Retinal pigment epithelial cell (primary cell): Measurements from ENCODE around the gene PLXNA2.

Experiments used
- DNase-seq: peaks from one replicate; pipeline ENCODE4 v3.0.0-alpha.2; 2010; ENCODE audit warnings: low read depth
- H3K4me3 ChIP-seq: 2 replicates; pipeline ENCODE4 v1.5.1; 2011; ENCODE audit warnings: mild to moderate bottlenecking, low read length, control low read depth, moderate library complexity
- TF ChIP-seq, protein P1 (sequence below): conservative IDR thresholded peaks from 2 replicates; pipeline ENCODE4 v1.5.1; 2011; ENCODE audit warnings: low read depth, low read length, control low read depth, inconsistent platforms

Gene PLXNA2

DNA sequence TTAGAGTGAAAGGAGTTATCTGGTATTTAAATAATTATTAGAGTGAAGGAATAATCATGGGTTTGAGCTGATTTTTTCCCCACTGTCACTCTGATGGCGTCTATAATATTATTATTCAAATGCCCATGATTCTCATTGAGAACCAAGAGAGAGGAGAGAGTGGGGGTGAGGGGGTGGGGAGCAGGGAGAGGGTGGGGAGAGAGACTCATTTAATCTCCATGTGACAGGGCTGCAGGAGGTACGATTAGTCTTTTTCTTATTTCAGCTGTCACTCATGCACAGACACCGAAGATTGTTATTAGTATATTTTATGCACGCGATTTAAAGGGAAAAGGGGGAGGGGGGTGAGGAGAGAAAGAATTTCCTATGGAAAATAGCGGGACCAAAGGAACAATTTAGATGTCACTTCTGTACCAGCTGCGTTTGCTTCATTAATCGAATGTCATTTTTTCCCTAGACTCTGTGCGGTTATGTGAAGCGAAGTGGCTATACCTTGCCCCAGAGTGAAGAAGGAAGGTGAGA lies 19.9 kb downstream of the PLXNA2 start:
- TF ChIP-seq, protein P1, sequence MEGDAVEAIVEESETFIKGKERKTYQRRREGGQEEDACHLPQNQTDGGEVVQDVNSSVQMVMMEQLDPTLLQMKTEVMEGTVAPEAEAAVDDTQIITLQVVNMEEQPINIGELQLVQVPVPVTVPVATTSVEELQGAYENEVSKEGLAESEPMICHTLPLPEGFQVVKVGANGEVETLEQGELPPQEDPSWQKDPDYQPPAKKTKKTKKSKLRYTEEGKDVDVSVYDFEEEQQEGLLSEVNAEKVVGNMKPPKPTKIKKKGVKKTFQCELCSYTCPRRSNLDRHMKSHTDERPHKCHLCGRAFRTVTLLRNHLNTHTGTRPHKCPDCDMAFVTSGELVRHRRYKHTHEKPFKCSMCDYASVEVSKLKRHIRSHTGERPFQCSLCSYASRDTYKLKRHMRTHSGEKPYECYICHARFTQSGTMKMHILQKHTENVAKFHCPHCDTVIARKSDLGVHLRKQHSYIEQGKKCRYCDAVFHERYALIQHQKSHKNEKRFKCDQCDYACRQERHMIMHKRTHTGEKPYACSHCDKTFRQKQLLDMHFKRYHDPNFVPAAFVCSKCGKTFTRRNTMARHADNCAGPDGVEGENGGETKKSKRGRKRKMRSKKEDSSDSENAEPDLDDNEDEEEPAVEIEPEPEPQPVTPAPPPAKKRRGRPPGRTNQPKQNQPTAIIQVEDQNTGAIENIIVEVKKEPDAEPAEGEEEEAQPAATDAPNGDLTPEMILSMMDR: no peak
- no peak overlapping the region for H3K4me3 ChIP-seq
- no peak for DNase-seq

DNA sequence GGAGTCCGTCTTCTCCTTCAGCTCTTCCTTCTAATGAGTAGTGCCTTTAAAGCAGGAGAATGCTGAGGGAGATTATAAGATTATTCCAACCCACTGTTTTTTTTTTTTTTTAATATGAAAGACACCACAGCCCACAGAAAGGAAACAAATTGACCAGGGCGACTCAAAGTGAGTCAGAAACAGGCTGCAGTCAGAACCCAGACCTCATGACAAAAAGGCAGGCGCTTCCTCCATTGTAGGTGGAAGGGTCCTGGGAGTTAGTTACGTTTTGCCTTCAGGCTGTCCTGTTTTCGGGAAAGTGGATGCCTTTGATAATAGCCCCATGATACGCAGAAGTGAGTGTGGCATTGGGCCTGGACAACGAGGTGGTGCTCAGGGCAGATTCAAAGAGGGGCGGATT lies 21.0 kb downstream of the PLXNA2 start:
- no peak for DNase-seq
- no peak overlapping the region for H3K4me3 ChIP-seq
- TF ChIP-seq, protein P1: no peak

DNA sequence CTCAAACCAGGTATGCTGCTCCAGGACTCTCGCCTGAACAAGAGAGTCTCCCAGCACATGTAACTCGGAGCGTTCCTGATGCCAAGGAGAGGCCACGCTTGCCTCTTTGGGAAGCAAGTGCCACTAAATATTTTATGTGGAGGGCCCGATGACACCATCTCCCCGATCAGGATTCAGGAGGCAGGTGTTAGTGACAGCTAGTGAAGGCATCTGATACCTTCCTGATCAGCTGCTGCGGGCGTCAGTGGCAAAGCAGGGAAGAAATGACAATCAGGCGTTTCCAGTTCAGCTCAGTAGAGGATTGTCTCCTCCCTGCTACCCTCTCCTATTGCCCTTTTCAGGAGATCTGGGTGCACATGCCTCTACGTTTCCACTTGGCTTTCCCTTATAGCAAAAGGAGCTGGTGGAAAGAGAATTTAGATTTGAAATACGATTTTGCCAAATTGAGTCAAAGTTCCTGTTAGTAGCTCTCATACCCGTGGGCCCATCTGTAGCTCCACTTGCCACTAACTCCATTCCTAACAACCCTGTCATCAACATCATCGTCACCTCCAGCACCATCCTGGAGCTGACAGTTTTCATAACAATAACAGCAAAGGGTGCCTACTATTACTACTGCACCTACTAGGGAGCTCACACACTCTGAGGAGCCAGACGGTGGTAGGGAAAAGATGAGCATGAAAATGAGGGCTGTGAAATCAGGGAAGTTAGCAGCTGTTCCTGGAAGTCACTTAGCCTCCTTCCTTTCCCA lies 21.6 kb downstream of the PLXNA2 start:
- TF ChIP-seq, protein P1: no peak
- no peak for DNase-seq
- no peak overlapping the region for H3K4me3 ChIP-seq

DNA sequence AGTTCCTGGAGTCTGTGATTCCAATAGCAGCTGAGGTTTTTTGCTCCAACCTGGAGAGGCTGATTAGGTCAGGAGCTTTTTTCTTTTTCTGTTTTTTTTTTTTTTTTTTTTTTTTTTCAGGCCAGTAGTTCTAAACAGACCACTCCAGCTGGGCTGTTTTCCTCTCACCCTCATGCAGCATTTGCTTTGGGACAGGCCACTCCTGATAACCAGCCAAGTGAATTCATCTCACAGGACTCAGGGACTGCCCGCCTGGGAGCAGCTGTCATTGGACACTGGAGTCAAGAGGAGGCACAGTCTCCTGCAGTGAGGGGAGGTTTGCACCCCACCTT lies 22.9 kb downstream of the PLXNA2 start:
- no peak for DNase-seq
- TF ChIP-seq, protein P1: no peak
- no peak overlapping the region for H3K4me3 ChIP-seq

DNA sequence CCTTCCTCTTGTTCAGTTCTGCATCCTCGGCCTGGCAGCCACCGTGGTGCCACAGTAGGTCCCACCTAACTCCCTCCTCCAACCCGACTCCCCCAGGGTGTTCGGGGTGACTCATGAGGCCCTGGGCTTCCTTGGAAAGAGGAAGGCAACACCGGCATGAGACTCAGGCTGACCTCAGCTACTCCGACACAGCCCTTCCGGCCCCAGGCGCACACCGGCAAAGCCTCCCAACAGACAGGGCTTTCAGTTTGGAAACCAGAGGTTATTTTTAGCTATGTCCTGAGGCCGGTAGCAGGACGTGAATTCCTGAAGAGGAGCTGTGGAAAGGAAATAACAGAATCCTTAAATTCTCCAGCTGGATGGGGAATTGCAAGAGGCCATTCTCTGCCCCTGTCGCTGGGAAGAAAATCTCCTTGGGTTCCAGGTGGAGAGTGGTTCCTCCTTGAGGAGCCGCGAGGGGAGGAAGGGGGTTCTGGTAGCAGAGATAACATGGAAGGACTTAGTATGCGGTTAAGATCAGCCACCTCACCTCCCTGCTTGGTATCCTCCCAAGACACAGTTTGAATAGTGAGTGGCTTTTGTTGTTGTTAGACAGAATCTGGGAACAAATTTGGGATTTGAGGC lies 24.4 kb downstream of the PLXNA2 start:
- no peak overlapping the region for H3K4me3 ChIP-seq
- DNase-seq: no peak
- TF ChIP-seq, protein P1: no peak

DNA sequence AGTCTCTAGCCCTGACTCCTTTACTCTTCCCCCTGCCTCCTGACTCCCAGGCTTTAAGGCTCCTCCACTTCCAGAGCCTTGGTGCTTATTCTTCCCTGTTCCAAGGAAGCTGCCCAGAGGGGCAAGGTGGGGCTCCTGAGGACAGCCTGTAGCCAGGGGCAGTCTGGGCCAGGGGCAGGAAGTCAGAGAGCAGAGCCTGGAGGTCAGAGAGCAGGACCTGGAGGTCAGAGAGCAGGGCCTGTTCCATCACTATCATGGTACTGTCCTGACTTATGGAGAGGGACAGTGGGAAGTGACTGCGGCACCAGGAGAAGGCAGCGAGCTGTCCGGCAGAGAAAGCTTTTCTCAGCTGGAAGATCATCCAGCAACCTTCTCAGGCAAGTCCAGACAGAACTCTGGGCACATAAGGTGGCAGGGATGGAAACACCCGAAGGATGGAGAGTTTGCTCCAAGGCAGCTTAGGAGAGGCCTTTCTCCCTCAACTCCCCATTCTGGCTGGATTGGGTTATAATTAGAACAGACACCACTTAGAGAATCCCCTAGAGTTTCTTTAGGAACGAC lies 25.0 kb downstream of the PLXNA2 start:
- no peak overlapping the region for H3K4me3 ChIP-seq
- DNase-seq: no peak
- TF ChIP-seq, protein P1: no peak
